HEK293T (cell line): ENCODE measurements around the gene NEK4.

Experiments
- BHLHE40 ChIP-seq: fragments of 450-650 bp; IDR thresholded peaks from 2 replicates; pipeline ENCODE4 v1.6.1; 2016; ENCODE audit warnings: mild to moderate bottlenecking, moderate library complexity, borderline replicate concordance
- CTBP1 ChIP-seq: fragments of 450-650 bp; IDR thresholded peaks from 2 replicates; pipeline ENCODE4 v1.6.1; 2016; ENCODE audit warnings: borderline replicate concordance
- FOXA1 ChIP-seq: fragments of 450-650 bp; IDR thresholded peaks from 2 replicates; pipeline ENCODE4 v1.6.1; 2016; ENCODE audit warnings: mild to moderate bottlenecking
- FOXM1 ChIP-seq: fragments of 450-650 bp; IDR thresholded peaks from 2 replicates; pipeline ENCODE4 v1.6.1; 2017; ENCODE audit warnings: mild to moderate bottlenecking, borderline replicate concordance
- NFRKB ChIP-seq: fragments of 450-650 bp; IDR thresholded peaks from 2 replicates; pipeline ENCODE4 v1.6.1; 2016; ENCODE audit warnings: mild to moderate bottlenecking, moderate library complexity
- PKNOX1 ChIP-seq: fragments of 450-650 bp; IDR thresholded peaks from 2 replicates; pipeline ENCODE4 v1.6.1; 2016
- SUZ12 ChIP-seq: fragments of 450-650 bp; IDR thresholded peaks from 2 replicates; pipeline ENCODE4 v1.6.1; 2016; ENCODE audit warnings: mild to moderate bottlenecking
- TARDBP ChIP-seq: fragments of 450-650 bp; IDR thresholded peaks from 2 replicates; pipeline ENCODE4 v1.6.1; 2016
- ZNF384 ChIP-seq: fragments of 450-650 bp; IDR thresholded peaks from 2 replicates; pipeline ENCODE4 v1.6.1; 2016

GRCh38 chr3:52773361-52774065 is 2.8 kb upstream of the NEK4 start:
- no peak for TF ChIP-seq BHLHE40
- no peak for TF ChIP-seq FOXA1
- TF ChIP-seq PKNOX1 = no peak
- TF ChIP-seq SUZ12 = no peak
- no peak for TF ChIP-seq ZNF384
- no peak for TF ChIP-seq TARDBP
- no peak for TF ChIP-seq NFRKB
- TF ChIP-seq CTBP1 = no peak
- TF ChIP-seq FOXM1 = no peak
